ENCODE measurements around the gene SPOPL.
"Not testable (repeated sequence)": the region's sequence is repeated elsewhere in the genome, so short reads cannot be mapped to it uniquely, and the experiment has no call there.

SPOPL gene

DNA sequence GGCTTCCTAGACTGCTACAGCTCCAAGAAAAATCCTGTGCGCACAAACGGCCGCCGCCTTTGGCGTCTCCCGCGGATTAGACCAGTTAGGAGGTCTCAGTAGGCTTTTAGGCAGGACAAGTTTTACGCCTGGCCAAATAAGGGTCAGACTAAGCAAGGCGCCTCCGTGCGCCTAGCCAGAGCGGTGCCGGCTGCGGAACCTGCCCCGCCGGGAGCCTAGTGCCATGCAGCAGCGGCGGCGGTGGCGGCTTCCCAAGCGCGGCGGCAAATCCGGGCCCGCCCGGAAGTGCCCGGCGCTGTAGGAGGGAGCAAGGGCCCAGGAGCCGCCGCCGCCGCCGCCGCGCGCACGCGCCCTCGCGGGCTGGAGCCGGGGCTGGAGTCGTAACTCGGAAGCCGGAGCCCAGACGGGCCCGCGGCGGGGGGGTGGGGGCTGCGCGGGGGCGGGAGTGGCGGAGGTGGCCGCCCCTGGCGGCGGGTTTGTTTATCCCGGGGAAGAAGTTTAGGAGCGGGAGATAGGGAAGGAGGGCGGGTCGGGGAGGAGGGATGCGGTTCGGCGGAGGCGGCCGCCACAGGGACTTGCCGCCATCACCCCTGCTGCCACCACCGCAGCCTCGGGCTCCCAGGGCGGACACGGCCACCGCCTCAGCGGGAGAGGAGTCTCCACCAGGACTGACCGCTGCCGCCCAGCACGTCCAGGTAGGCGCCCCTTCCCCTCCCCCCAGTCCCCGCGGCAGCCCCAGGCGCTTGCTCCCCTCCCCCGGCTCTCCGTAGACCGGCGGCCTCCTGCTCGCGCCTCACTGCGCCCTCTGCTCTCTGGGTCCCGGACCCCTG lies at the start of gene SPOPL:
Gene SPOPL, plus strand, starts transcription at position 346 of the 830 bp plus-strand sequence. CDS start 48,447 bp downstream, outside the sequence.
- TF ChIP-seq, protein P1, sequence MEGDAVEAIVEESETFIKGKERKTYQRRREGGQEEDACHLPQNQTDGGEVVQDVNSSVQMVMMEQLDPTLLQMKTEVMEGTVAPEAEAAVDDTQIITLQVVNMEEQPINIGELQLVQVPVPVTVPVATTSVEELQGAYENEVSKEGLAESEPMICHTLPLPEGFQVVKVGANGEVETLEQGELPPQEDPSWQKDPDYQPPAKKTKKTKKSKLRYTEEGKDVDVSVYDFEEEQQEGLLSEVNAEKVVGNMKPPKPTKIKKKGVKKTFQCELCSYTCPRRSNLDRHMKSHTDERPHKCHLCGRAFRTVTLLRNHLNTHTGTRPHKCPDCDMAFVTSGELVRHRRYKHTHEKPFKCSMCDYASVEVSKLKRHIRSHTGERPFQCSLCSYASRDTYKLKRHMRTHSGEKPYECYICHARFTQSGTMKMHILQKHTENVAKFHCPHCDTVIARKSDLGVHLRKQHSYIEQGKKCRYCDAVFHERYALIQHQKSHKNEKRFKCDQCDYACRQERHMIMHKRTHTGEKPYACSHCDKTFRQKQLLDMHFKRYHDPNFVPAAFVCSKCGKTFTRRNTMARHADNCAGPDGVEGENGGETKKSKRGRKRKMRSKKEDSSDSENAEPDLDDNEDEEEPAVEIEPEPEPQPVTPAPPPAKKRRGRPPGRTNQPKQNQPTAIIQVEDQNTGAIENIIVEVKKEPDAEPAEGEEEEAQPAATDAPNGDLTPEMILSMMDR (IDR thresholded peaks at IDR 0.05; ENCODE audit: control extremely low read depth, extremely low read depth, low read depth, missing control alignments), result no peak
- peak; percentile 94 for DNase-seq (ENCODE audit: extremely low spot score)
- POLR2A ChIA-PET, result interaction anchor here (0.7 kb wide), 1 partner anchor 14 kb away, joined by 3 read pairs; no protein-coding TSS in a partner anchor
- CTCF ChIA-PET, result interaction anchor here (0.9 to 10.5 kb wide), 7 partner anchors 8 to 217 kb away, joined by 3 to 65 read pairs (median 3); no protein-coding TSS in a partner anchor

DNA sequence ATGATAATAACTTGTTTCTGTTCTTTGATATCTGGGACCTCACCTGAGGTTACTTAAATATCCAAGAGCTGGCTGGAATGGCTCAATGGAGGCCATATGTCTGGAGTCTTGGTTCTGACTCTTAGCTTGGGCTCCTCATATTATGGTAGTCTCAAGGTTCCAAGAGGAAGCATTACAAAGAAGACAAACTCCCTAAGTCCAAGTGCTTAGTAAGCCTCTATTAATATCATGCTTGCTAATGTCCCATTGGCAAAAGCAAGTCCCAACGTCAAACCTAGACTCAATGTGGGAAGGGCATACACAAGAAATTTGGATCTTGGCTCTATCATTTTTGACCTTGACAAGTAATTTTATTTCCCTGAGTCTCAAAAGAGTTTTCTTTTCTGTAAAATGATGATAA lies 49.2 kb upstream of the SPOPL start:
- TF ChIP-seq, protein P1 (IDR thresholded peaks at IDR 0.05; ENCODE audit: control extremely low read depth, extremely low read depth, low read depth, missing control alignments), result no peak
- no peak for DNase-seq (ENCODE audit: extremely low spot score)
- ChIA-PET POLR2A (no interaction called here), CTCF (no interaction called here)

DNA sequence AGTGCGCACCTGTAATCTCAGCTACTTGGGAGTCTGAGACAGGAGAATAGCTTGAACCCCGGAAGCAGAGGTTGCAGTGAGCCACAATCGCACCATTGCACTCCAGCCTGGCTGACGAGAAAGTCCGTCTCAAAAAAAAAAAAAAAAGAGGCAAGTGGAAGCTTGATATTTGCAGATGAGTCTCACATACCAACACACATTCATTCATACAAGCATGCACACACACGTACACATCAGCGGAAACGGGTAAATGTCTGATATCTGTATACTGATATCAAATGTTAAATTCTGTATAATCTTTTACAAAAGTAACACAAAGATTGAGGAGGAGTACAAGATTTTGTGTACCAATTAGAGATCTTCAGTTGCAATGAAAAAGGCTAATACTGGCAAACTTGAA lies 47.8 kb upstream of the SPOPL start:
- POLR2A ChIA-PET, result no interaction called here
- DNase-seq (ENCODE audit: extremely low spot score), result no peak
- TF ChIP-seq, protein P1 (IDR thresholded peaks at IDR 0.05; ENCODE audit: control extremely low read depth, extremely low read depth, low read depth, missing control alignments), result no peak
- CTCF ChIA-PET, result no interaction called here

DNA sequence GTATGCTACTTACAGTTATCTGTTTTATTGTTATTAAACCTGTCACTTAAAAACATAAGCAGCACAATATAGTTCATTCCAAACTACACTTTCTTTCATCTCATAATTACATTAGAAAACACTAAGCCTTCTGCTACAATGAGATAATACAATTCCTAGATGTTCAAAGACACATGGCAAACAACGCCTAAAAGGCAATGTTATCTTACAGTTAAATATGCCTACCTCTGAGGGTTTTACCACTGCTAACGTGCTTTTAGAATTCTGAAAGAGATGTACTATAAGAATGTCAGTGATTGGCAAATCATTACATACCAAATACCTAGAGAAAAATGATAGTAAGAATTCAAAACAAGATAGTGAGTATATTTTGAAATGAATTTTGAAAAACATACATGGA lies 46.8 kb upstream of the SPOPL start:
- DNase-seq (ENCODE audit: extremely low spot score), result no peak
- CTCF ChIA-PET, result no interaction called here
- TF ChIP-seq, protein P1 (IDR thresholded peaks at IDR 0.05; ENCODE audit: control extremely low read depth, extremely low read depth, low read depth, missing control alignments), result no peak
- POLR2A ChIA-PET, result no interaction called here

DNA sequence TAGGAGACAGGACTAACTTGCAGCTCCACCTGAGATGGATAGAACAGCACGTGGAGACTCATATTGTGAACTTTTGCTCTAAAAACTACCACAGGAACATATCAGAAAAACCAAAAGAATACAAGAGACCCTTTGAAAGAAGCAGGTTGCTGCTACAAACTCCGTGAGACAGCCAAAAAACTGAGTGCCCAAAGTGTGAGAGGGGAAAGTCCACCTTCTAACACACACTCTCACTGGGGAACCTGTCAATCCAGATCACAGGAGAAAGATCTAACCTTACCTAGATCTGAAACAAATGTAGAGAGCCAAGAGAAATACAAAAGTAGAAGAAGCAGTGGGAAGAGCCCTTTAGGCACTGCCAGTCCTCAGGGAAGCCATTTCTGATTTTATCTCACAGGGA lies 46.3 kb upstream of the SPOPL start:
- POLR2A ChIA-PET, result no interaction called here
- DNase-seq (ENCODE audit: extremely low spot score), result no peak
- TF ChIP-seq, protein P1 (IDR thresholded peaks at IDR 0.05; ENCODE audit: control extremely low read depth, extremely low read depth, low read depth, missing control alignments), result no peak
- CTCF ChIA-PET, result no interaction called here

DNA sequence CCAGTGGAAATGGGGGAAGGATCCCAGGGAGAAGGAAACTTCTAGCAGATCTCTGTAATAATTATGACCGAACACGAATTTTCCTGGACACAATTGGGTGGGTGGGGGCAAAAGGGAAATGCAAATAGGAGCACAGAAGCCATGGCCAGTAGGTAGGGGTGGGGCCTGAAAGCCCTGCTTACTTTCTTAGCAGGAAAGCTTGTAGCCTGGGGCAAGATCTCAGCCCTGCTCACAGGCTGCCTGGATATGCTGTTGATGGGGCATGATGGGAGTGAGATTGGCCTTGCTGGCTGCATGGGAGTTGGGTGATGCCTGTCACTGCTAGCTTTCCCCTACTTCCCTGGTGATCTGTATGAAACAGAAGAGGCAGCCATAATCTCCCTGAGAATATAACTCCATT lies 45.9 kb upstream of the SPOPL start:
- ChIA-PET CTCF (no interaction called here), POLR2A (no interaction called here)
- DNase-seq (ENCODE audit: extremely low spot score), result no peak
- TF ChIP-seq, protein P1 (IDR thresholded peaks at IDR 0.05; ENCODE audit: control extremely low read depth, extremely low read depth, low read depth, missing control alignments), result no peak

DNA sequence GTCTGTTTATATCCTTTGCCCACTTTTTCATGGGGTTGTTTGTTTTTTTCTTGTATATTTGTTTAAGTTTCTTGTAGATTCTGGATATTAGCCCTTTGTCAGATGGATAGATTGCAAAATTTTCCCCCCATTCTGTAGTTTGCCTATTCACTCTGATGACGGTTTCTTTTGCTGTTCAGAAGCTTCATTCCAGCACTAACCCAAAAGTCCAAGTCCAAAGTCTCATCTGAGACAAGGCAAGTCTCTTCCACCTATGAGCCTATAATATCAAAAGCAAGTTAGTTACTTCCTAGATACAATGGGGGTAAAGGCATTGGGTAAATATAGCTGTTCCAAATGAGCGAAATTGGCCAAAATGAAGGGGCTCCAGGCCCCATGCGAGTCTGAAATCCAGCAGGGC lies 38.9 kb upstream of the SPOPL start:
- POLR2A ChIA-PET; DNase-seq (ENCODE audit: extremely low spot score): not testable (repeated sequence)
- CTCF ChIA-PET, result interaction anchor here (1.3 kb wide), 1 partner anchor 10 kb away, joined by 3 read pairs; no protein-coding TSS in a partner anchor

Measured in GM10248 (cell line).